Measurements from ENCODE around the gene FAM168B. TPM values are rescaled to one million over a fixed set of nuclear protein-coding genes. Genes with fewer than 3 reads are reported as not detected.

FAM168B gene
- polyA plus RNA-seq, 2 of the 4 experiments (the other 2 are of a cell fraction), result 83.2 to 86.8 TPM

- TF ChIP-seq HES2 (IDR thresholded peaks at IDR 0.05) (no peak), MYC (IDR thresholded peaks at IDR 0.05; ENCODE audit: borderline replicate concordance, low read length) (no peak)
- TF ChIP-seq, protein P1, sequence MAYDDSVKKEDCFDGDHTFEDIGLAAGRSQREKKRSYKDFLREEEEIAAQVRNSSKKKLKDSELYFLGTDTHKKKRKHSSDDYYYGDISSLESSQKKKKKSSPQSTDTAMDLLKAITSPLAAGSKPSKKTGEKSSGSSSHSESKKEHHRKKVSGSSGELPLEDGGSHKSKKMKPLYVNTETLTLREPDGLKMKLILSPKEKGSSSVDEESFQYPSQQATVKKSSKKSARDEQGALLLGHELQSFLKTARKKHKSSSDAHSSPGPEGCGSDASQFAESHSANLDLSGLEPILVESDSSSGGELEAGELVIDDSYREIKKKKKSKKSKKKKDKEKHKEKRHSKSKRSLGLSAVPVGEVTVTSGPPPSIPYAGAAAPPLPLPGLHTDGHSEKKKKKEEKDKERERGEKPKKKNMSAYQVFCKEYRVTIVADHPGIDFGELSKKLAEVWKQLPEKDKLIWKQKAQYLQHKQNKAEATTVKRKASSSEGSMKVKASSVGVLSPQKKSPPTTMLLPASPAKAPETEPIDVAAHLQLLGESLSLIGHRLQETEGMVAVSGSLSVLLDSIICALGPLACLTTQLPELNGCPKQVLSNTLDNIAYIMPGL (CRISPR knock-in tag; IDR thresholded peaks at IDR 0.05; ENCODE audit: borderline replicate concordance), result no peak
These were observed 28.4 kb downstream of the FAM168B start (continued) for GRCh38 chr2:131064589-131065512.

DNA sequence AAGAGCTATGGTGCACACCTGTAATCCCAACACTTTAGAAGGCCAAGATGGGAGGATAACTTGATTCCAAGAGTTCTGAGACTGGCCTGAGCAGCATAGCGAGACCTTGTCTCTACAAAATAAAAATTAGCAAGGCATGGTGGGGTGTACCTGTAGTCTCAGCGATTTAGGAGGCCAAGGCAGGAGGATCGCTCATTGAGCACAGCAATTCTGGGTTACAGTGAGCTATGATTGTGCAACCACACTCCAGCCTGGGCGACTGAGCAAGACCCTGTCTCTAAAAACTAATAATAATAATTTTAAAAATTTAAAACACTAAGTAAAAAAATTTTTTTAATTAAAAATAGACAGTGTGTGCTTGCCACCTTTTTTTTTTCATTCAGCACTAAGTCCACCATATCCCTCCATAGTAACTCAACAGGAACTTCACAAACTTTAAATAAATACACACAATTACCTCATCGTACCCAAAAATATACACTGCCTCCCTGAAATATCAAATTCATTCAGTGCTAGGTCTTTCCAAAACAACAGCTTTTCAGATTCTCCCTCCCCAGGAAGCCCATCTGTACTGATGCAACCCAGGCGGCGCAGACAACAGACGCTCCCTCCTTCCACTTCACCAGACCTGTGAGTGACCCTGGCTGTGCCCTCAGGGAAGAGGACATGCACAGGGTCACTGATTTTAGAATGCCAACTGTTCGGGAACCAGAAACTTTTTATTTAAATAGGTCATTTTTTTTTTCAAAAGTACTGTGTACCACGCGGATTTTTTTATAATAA lies 29.6 kb downstream of the FAM168B start:
- DNase-seq (ENCODE audit: low read depth in 1 of 2, low spot score in 1 of 2) (no peak), FAIRE-seq (no peak), ATAC-seq (no peak)
- ChIA-PET POLR2A (no interaction called here), CTCF (no interaction called here)
- TF ChIP-seq ESRRA (IDR thresholded peaks at IDR 0.05; ENCODE audit: borderline replicate concordance, low read length) (no peak), EHMT2 (IDR thresholded peaks at IDR 0.05; ENCODE audit: low read depth) (no peak), TFCP2L1 (CRISPR knock-in tag; IDR thresholded peaks at IDR 0.05) (no peak), NR3C1 (IDR thresholded peaks at IDR 0.05) (no peak), GATA3 (IDR thresholded peaks at IDR 0.05; ENCODE audit: borderline replicate concordance) (no peak), ZC3H11A (IDR thresholded peaks at IDR 0.05) (no peak), CBX2 (IDR thresholded peaks at IDR 0.05; ENCODE audit: borderline replicate concordance, low read depth) (no peak), SMC3 (IDR thresholded peaks at IDR 0.05) (no peak), CHD4 (IDR thresholded peaks at IDR 0.05; ENCODE audit: borderline replicate concordance) (no peak), RARB (CRISPR knock-in tag; IDR thresholded peaks at IDR 0.05) (no peak), KDM1A (IDR thresholded peaks at IDR 0.05; ENCODE audit: low read depth) (no peak), MAZ (IDR thresholded peaks at IDR 0.05; ENCODE audit: borderline replicate concordance, low read depth, low read length) (no peak), POLR2AphosphoS2 (conservative IDR thresholded peaks at IDR 0.05; ENCODE audit: low read length) (no peak)
- TF ChIP-seq, protein P2, sequence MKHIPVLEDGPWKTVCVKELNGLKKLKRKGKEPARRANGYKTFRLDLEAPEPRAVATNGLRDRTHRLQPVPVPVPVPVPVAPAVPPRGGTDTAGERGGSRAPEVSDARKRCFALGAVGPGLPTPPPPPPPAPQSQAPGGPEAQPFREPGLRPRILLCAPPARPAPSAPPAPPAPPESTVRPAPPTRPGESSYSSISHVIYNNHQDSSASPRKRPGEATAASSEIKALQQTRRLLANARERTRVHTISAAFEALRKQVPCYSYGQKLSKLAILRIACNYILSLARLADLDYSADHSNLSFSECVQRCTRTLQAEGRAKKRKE (CRISPR knock-in tag; IDR thresholded peaks at IDR 0.05; ENCODE audit: low read depth), result no peak
- Histone ChIP-seq H3K27ac (no peak overlapping the region), H3K4me3 (no peak overlapping the region), H3K4me2 (no peak overlapping the region), H3K4me1 (no peaks in the 10 kb centered on the region), H3K9me3 (no peaks in the 10 kb centered on the region)
- WGBS (ENCODE audit: missing lambda C conversion rate), result 91% methylated on average over 11 of the region's 11 CpGs

- ATAC-seq (no peak), DNase-seq (ENCODE audit: low read depth in 1 of 2, low spot score in 1 of 2) (no peak), FAIRE-seq (no peak)
- ChIA-PET CTCF (interaction anchor here (1.5 kb wide), 1 partner anchor 12 kb away, joined by 3 read pairs; no protein-coding TSS in a partner anchor), POLR2A (no interaction called here)
- Histone ChIP-seq H3K4me1 (no peaks in the 10 kb centered on the region), H3K9me3 (no peaks in the 10 kb centered on the region), H3K4me2 (no peak overlapping the region), H3K4me3 (no peak overlapping the region), H3K27ac (no peak overlapping the region)
- TF ChIP-seq BHLHE40 (IDR thresholded peaks at IDR 0.05; ENCODE audit: low read depth, low read length) (no peak), CHD2 (IDR thresholded peaks at IDR 0.05; ENCODE audit: low read length, partially characterized antibody) (no peak), HOXB13 (CRISPR knock-in tag; IDR thresholded peaks at IDR 0.05; ENCODE audit: low read depth) (no peak), MAFK (IDR thresholded peaks at IDR 0.05; ENCODE audit: partially characterized antibody) (no peak), HOXA7 (CRISPR knock-in tag; IDR thresholded peaks at IDR 0.05) (no peak), FOXS1 (CRISPR knock-in tag; IDR thresholded peaks at IDR 0.05) (no peak), HDAC2 (IDR thresholded peaks at IDR 0.05) (no peak), ESRRA (IDR thresholded peaks at IDR 0.05; ENCODE audit: borderline replicate concordance, low read length) (no peak), NFE2L2 (conservative IDR thresholded peaks at IDR 0.05; ENCODE audit: low read length) (no peak)
- TF ChIP-seq, protein P2 (CRISPR knock-in tag; IDR thresholded peaks at IDR 0.05; ENCODE audit: low read depth), result no peak
- WGBS (ENCODE audit: missing lambda C conversion rate), result 91% methylated on average over 4 of the region's 4 CpGs
These were observed 34.3 kb downstream of the FAM168B start for GRCh38 chr2:131058920-131059319.

Measured in A549 (cell line).